PFSK-1 (cell line): ENCODE results near the gene TCF12.

ENCODE experiments used
- FOXP2 ChIP-seq: optimal IDR thresholded peaks from 2 replicates; pipeline ENCODE3; 2011; ENCODE audit warnings: borderline replicate concordance, control low read depth, inconsistent platforms; ENCODE audit not compliant: insufficient read depth; ENCODE audit errors: extremely low read length, extremely low read depth
- POLR2AphosphoS5 ChIP-seq: IDR thresholded peaks from 2 replicates; pipeline ENCODE4 v1.6.1; 2012; ENCODE audit warnings: low read depth, mild to moderate bottlenecking, control low read depth, low read length, moderate library complexity
- SIN3A ChIP-seq: IDR thresholded peaks from 2 replicates; pipeline ENCODE4 v1.6.1; 2012; ENCODE audit warnings: mild to moderate bottlenecking, low read length, moderate library complexity, borderline replicate concordance; ENCODE audit not compliant: insufficient read depth
- TAF1 ChIP-seq: IDR thresholded peaks from 2 replicates; pipeline ENCODE4 v1.6.1; 2012; ENCODE audit warnings: low read length, control low read depth, borderline replicate concordance; ENCODE audit not compliant: insufficient read depth
- TF ChIP-seq, protein P1 (sequence below), 2 experiments: IDR thresholded peaks; 2 replicates each; pipeline versions ENCODE4 v1.6.1 to v1.8.0; 2011 to 2012; ENCODE audit warnings: low read depth in 2 of 2, low read length in 2 of 2, control low read depth in 1 of 2, inconsistent platforms in 1 of 2, mild to moderate bottlenecking in 1 of 2, moderate library complexity in 1 of 2; ENCODE audit not compliant: insufficient read depth in 1 of 2

The TCF12 gene

GRCh38 chr15:57282686-57283085, 364.2 kb downstream of the TCF12 start:
- TF ChIP-seq, protein P1, sequence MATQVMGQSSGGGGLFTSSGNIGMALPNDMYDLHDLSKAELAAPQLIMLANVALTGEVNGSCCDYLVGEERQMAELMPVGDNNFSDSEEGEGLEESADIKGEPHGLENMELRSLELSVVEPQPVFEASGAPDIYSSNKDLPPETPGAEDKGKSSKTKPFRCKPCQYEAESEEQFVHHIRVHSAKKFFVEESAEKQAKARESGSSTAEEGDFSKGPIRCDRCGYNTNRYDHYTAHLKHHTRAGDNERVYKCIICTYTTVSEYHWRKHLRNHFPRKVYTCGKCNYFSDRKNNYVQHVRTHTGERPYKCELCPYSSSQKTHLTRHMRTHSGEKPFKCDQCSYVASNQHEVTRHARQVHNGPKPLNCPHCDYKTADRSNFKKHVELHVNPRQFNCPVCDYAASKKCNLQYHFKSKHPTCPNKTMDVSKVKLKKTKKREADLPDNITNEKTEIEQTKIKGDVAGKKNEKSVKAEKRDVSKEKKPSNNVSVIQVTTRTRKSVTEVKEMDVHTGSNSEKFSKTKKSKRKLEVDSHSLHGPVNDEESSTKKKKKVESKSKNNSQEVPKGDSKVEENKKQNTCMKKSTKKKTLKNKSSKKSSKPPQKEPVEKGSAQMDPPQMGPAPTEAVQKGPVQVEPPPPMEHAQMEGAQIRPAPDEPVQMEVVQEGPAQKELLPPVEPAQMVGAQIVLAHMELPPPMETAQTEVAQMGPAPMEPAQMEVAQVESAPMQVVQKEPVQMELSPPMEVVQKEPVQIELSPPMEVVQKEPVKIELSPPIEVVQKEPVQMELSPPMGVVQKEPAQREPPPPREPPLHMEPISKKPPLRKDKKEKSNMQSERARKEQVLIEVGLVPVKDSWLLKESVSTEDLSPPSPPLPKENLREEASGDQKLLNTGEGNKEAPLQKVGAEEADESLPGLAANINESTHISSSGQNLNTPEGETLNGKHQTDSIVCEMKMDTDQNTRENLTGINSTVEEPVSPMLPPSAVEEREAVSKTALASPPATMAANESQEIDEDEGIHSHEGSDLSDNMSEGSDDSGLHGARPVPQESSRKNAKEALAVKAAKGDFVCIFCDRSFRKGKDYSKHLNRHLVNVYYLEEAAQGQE (IDR thresholded peaks at IDR 0.05; ENCODE audit: insufficient read depth in 1 of 2, low read depth in 2 of 2, low read length in 2 of 2) = no peak
- TF ChIP-seq TAF1 = no peak
- no peak for TF ChIP-seq POLR2AphosphoS5
- TF ChIP-seq FOXP2 = no peak
- TF ChIP-seq SIN3A = no peak

- no peak for TF ChIP-seq SIN3A
- TF ChIP-seq, protein P1 (IDR thresholded peaks at IDR 0.05; ENCODE audit: insufficient read depth in 1 of 2, low read depth in 2 of 2, low read length in 2 of 2) = no peak
- TF ChIP-seq TAF1 = no peak
- no peak for TF ChIP-seq POLR2AphosphoS5
- TF ChIP-seq FOXP2 = no peak
Observed at GRCh38 chr15:57283774-57284503, 365.5 kb downstream of the TCF12 start.

GRCh38 chr15:57284535-57284934, 366.1 kb downstream of the TCF12 start:
- TF ChIP-seq FOXP2 (no peak), SIN3A (no peak), POLR2AphosphoS5 (no peak), TAF1 (no peak)
- TF ChIP-seq, protein P1 (IDR thresholded peaks at IDR 0.05; ENCODE audit: insufficient read depth in 1 of 2, low read depth in 2 of 2, low read length in 2 of 2) = no peak

DNA sequence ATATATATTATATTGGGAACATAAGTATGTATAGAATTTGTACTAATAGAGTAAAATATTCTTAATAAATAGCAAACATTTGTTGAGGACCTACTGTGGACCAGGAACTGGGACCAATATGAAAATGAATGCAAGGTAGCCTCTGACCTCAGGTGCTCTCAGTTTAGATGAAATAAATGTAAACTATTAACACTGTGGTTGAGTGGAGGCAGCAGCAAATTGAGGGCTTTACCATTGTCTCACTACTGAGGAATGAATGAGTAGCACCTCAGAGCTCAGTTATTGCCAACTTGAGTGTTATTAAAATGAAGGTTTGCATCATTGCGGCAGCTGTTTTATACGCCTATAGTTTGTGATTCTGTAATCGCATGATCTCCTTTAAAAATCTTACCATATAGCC, 366.9 kb downstream of the TCF12 start:
- TF ChIP-seq FOXP2 = no peak
- TF ChIP-seq POLR2AphosphoS5 = no peak
- no peak for TF ChIP-seq SIN3A

DNA sequence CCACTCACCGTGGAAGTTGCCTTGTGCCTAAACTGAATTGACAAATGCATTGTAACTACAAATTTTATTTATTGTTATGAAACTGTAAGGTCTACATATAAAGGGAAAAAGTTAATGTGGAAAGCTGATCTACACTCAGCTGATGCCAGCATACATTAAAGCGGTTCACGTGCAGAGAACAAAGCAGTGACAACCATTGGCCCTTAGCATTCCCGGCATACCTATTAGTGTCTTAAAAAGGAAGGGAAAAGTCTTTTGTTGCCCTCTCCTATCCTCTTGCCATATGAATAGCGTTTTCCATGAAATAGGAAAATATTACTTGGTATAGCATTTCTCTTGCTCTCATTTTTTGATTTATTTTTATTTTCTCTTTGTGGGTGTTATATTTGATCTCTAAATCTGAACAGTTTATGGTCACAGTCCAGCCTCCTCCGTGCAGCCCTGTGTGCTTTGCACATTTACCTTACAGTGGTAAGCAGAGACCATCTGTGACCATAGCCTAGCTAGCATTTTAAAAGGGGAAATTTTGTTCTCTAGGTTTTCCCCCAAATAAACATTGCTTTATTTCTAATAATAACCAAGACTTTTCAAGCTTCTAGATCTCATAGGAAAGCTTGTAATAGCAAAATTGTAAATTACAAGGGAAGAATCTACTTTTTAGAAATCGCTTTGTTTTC, 368.1 kb downstream of the TCF12 start:
- TF ChIP-seq, protein P1 (IDR thresholded peaks at IDR 0.05; ENCODE audit: insufficient read depth in 1 of 2, low read depth in 2 of 2, low read length in 2 of 2) = no peak
- TF ChIP-seq TAF1 (no peak), SIN3A (no peak), FOXP2 (no peak), POLR2AphosphoS5 (no peak)
